Kidney (tissue), 14 donors: ENCODE results near the gene TNS3. TPM values are rescaled to one million over a fixed set of nuclear protein-coding genes. Genes with fewer than 3 reads are reported as not detected.

Source experiments
- DNase-seq, 5 donors: peaks; one replicate each; pipeline ENCODE4 v3.0.0-alpha.2; 2013 to 2020
- FAIRE-seq: peaks from 2 replicates; lab custom pipeline; 2012; peaks lifted over from hg19 to GRCh38; lab: Jason Lieb, UNC
- H3K27ac ChIP-seq, 2 donors: one replicate each; pipeline ENCODE4 v1.7.0; 2013; ENCODE audit warnings: low read depth in 2 of 2, low read length in 2 of 2, inconsistent platforms in 1 of 2
- H3K27me3 ChIP-seq: one replicate; pipeline ENCODE4 v1.7.1; 2013; ENCODE audit warnings: low read length, inconsistent platforms; ENCODE audit not compliant: control insufficient read depth, insufficient read depth
- H3K36me3 ChIP-seq, 3 donors: one replicate each; pipeline versions ENCODE4 v1.7.0 to v1.7.1; 2013; ENCODE audit warnings: low read length in 3 of 3, control low read depth in 1 of 3, inconsistent platforms in 1 of 3; ENCODE audit not compliant: insufficient read depth in 3 of 3, control insufficient read depth in 2 of 3
- H3K4me1 ChIP-seq, 3 donors: one replicate each; pipeline versions ENCODE4 v1.7.0 to v1.7.1; 2013; ENCODE audit warnings: low read length in 3 of 3, inconsistent platforms in 1 of 3, low read depth in 1 of 3; ENCODE audit not compliant: control insufficient read depth in 2 of 3, insufficient read depth in 2 of 3
- H3K4me3 ChIP-seq, 3 donors: one replicate each; pipeline versions ENCODE4 v1.7.0 to v1.8.1; 2013; ENCODE audit warnings: low read length in 3 of 3, control low read depth in 1 of 3, inconsistent platforms in 1 of 3
- H3K9ac ChIP-seq, 3 donors: one replicate each; pipeline versions ENCODE4 v1.7.0 to v1.7.1; 2013; ENCODE audit warnings: low read length in 3 of 3, control low read depth in 1 of 3, inconsistent platforms in 1 of 3
- H3K9me3 ChIP-seq, 3 donors: one replicate each; pipeline versions ENCODE4 v1.7.0 to v1.7.1; 2013; ENCODE audit warnings: low read length in 3 of 3, control low read depth in 1 of 3, inconsistent platforms in 1 of 3; ENCODE audit not compliant: control insufficient read depth in 2 of 3, insufficient read depth in 1 of 3
- intact Hi-C: fragments of 100-400 bp; cut with DNase I; formaldehyde crosslinking; loops from one replicate; pipeline ENCODE4 v1.11.1; 2022
- polyA plus RNA-seq: library from polyadenylated mRNA; stranded (reverse); fragments of 350-450 nt; fragmentation: Illumina TruSeq; extraction: RNeasy Lipid Tissue Mini Kit (QIAGEN cat#74804); gene quantifications from one replicate; pipeline ENCODE4 v1.2.3, GENCODE V29; 2014; ENCODE audit warnings: low read depth, low replicate concordance; ENCODE audit not compliant: insufficient read depth
- total RNA-seq: library from RNA; stranded (reverse); fragmentation: NEBNext Ultra II Directional; extraction: Animal tissue kit (Norgen Biotek cat#: 25700); gene quantifications from one replicate; pipeline ENCODE4 v1.2.1, GENCODE V29; 2021
- TF ChIP-seq, protein P1 (sequence below): IDR thresholded peaks from 3 replicates; pipeline ENCODE4 v1.5.1; 2012; ENCODE audit warnings: mild to moderate bottlenecking, moderate library complexity, borderline replicate concordance; ENCODE audit not compliant: insufficient read depth; ENCODE audit errors: extremely low read depth
- donor health status: control.
- donor health status: control.
- donor health status: control.
- donor health status: control.
- donor health status: control.
- donor health status: DM: yes; HTN: yes; CAD: no.
- donor health status: Normal renal cell carcinoma (clear cell type).

TNS3 gene
- total and polyA plus RNA-seq, 2 donors from 2014 or later: 38.4 to 198 TPM

- Histone ChIP-seq H3K4me3 (peak overlapping the region in 1 of 3 donors; percentile 1), H3K36me3 (peaks cover 7 to 21% (median 18%) of the 10 kb centered on the region in 3 donors), H3K27ac (peak overlapping the region in 1 of 2 donors; percentile 33), H3K9ac (no peak overlapping the region), H3K4me1 (peaks cover 7 to 35% (median 24%) of the 10 kb centered on the region in 3 donors), H3K27me3 (no peaks in the 10 kb centered on the region), H3K9me3 (no peaks in the 10 kb centered on the region)
- intact Hi-C loops: no loop called here
- FAIRE-seq (no peak), DNase-seq (peak; percentile 89 to 93 (median 92))
- TF ChIP-seq, protein P1, sequence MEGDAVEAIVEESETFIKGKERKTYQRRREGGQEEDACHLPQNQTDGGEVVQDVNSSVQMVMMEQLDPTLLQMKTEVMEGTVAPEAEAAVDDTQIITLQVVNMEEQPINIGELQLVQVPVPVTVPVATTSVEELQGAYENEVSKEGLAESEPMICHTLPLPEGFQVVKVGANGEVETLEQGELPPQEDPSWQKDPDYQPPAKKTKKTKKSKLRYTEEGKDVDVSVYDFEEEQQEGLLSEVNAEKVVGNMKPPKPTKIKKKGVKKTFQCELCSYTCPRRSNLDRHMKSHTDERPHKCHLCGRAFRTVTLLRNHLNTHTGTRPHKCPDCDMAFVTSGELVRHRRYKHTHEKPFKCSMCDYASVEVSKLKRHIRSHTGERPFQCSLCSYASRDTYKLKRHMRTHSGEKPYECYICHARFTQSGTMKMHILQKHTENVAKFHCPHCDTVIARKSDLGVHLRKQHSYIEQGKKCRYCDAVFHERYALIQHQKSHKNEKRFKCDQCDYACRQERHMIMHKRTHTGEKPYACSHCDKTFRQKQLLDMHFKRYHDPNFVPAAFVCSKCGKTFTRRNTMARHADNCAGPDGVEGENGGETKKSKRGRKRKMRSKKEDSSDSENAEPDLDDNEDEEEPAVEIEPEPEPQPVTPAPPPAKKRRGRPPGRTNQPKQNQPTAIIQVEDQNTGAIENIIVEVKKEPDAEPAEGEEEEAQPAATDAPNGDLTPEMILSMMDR: no peak
Observed at GRCh38 chr7:47371733-47372368, 210.1 kb downstream of the TNS3 start.

DNA sequence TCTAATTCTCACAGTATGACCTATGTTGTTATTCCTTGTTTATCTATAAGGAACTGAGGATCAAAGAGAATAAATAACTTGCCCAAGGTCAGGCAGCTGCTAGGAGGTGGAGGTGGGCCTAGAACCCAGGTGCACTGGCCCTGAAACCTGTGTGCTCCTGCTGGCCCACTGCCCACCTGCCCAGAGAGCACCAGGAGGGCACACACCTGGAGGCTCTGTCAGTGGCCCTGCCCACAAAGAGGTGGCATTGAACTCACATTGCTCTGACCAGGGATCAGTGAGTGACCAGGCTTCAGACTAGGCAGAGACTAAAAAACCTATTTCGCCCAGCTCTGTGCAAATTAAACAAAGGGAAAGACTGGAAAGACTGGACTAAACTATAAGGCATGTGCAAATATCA is 210.6 kb downstream of the TNS3 start:
- no peak for DNase-seq
- H3K4me3 ChIP-seq: no peak overlapping the region
- TF ChIP-seq, protein P1: no peak
- H3K27ac ChIP-seq: peak overlapping the region; percentile 33 to 70
- H3K36me3 ChIP-seq: peaks cover 7 to 26% (median 21%) of the 10 kb centered on the region in 3 donors
- H3K4me1 ChIP-seq: peaks cover 7 to 35% (median 24%) of the 10 kb centered on the region in 3 donors
- no peaks in the 10 kb centered on the region for H3K9me3 ChIP-seq
- no peaks in the 10 kb centered on the region for H3K27me3 ChIP-seq
- intact Hi-C loops: no loop called here
- FAIRE-seq: no peak
- H3K9ac ChIP-seq: no peak overlapping the region

DNA sequence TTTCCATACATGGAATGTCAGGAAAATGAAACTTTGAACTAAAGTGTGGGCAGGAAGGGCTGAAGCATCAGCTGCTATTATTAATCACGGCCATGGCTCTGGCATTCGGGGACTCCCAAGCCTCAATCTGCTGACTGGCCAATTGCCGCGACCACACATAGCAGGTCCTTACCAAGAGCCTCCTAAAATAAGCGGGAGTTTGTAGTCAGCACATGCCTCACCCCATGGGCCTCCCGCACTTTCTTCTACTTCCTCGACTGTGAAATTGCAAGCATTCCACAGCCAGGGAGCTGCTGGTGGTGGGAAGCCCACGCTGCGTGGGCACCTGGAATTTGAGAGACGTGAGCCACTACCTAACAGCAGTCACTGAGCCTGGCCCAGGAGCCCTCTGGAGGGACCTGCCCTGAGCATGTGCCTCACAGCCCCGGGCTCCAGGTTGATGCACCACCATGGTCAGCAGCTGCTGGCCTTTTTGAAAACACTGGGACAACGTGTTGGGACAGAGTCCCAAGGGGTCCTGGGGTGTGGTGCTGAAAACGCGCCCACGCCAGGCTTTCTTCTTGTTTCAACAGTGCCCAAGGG is 211.4 kb downstream of the TNS3 start:
- intact Hi-C loops: no loop called here
- H3K9ac ChIP-seq: no peak overlapping the region
- peak overlapping the region; percentile 33 to 70 for H3K27ac ChIP-seq
- no peaks in the 10 kb centered on the region for H3K9me3 ChIP-seq
- H3K4me1 ChIP-seq: peaks cover 7 to 29% (median 24%) of the 10 kb centered on the region in 3 donors
- peak; percentile 56 to 80 (median 61) for DNase-seq
- peaks cover 7 to 26% (median 21%) of the 10 kb centered on the region in 3 donors for H3K36me3 ChIP-seq
- no peaks in the 10 kb centered on the region for H3K27me3 ChIP-seq
- H3K4me3 ChIP-seq: no peak overlapping the region
- TF ChIP-seq, protein P1: no peak
- FAIRE-seq: no peak
